Progenitor cell of endocrine pancreas (in vitro differentiated cells): ENCODE data around the gene RASGRP2. TPM values are rescaled to one million over a fixed set of nuclear protein-coding genes. Genes with fewer than 3 reads are reported as not detected.

Experiments
- DNase-seq: peaks from one replicate; pipeline ENCODE4 v3.0.0; 2021; ENCODE audit warnings: low spot score; ENCODE audit not compliant: unreplicated experiment
- H3K27ac Mint-ChIP-seq: 2 replicates; pipeline ENCODE4 v1.8.0; 2021; ENCODE audit warnings: mild to moderate bottlenecking, moderate library complexity, mixed read lengths
- H3K27me3 Mint-ChIP-seq: 2 replicates; pipeline ENCODE4 v1.8.0; 2021; ENCODE audit warnings: mixed read lengths
- H3K36me3 Mint-ChIP-seq: 2 replicates; pipeline ENCODE4 v1.8.0; 2022; ENCODE audit warnings: mixed read lengths; ENCODE audit not compliant: insufficient read depth
- H3K4me1 Mint-ChIP-seq: 2 replicates; pipeline ENCODE4 v1.8.0; 2021; ENCODE audit warnings: low read depth, mixed read lengths
- H3K4me3 Mint-ChIP-seq: 2 replicates; pipeline ENCODE4 v1.8.0; 2021; ENCODE audit warnings: low read depth, mild to moderate bottlenecking, moderate library complexity, mixed read lengths
- H3K9me3 Mint-ChIP-seq: 2 replicates; pipeline ENCODE4 v1.8.0; 2021; ENCODE audit warnings: low read depth, mixed read lengths
- total RNA-seq: library from RNA; stranded (reverse); gene quantifications from 2 replicates; pipeline ENCODE4 v1.2.1, GENCODE V29; 2021
- TF ChIP-seq, protein P1 (sequence below): fragments of 200-600 bp; sonication (generic); IDR thresholded peaks from one replicate; pipeline ENCODE4 v1.5.0; 2021; ENCODE audit warnings: antibody characterized with exemption, mild to moderate bottlenecking; ENCODE audit not compliant: unreplicated experiment

Gene RASGRP2
- total RNA-seq, 1 donor from 2014 or later: 0.53 TPM

DNA sequence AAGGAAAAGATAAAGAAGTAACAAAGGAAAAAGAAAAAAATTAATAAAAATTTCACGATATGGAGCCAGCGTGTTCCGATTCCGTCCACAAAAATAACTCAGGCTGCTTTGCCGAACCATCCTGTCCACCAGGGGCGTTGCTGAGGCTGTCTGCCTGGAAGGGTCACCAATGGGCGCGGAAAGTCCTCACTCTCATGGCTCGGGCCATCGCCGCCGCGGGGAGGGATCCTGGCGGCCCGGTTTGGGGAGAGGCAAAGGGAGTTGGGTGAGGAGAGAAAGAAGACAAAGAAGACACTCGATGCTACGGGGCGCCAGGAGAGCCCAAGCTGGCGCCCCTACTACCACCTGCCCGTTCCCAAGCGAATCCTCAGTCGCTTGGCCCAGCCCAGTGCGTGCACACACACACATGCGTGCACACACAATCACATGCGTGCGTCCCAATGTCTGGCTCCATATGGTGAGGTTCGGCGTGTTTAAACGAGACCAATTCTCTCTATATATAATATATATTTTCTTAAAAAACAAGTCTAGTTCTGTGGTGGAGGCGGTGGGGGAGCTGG, 21.4 kb upstream of the RASGRP2 start:
- H3K36me3 Mint-ChIP-seq: peaks cover 49% of the 10 kb centered on the region
- no peaks in the 10 kb centered on the region for H3K9me3 Mint-ChIP-seq
- H3K4me3 Mint-ChIP-seq: no peak overlapping the region
- no peaks in the 10 kb centered on the region for H3K27me3 Mint-ChIP-seq
- DNase-seq: no peak
- H3K27ac Mint-ChIP-seq: no peak overlapping the region
- TF ChIP-seq, protein P1, sequence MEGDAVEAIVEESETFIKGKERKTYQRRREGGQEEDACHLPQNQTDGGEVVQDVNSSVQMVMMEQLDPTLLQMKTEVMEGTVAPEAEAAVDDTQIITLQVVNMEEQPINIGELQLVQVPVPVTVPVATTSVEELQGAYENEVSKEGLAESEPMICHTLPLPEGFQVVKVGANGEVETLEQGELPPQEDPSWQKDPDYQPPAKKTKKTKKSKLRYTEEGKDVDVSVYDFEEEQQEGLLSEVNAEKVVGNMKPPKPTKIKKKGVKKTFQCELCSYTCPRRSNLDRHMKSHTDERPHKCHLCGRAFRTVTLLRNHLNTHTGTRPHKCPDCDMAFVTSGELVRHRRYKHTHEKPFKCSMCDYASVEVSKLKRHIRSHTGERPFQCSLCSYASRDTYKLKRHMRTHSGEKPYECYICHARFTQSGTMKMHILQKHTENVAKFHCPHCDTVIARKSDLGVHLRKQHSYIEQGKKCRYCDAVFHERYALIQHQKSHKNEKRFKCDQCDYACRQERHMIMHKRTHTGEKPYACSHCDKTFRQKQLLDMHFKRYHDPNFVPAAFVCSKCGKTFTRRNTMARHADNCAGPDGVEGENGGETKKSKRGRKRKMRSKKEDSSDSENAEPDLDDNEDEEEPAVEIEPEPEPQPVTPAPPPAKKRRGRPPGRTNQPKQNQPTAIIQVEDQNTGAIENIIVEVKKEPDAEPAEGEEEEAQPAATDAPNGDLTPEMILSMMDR: peak; percentile 27
- H3K4me1 Mint-ChIP-seq: peaks cover 26% of the 10 kb centered on the region

DNA sequence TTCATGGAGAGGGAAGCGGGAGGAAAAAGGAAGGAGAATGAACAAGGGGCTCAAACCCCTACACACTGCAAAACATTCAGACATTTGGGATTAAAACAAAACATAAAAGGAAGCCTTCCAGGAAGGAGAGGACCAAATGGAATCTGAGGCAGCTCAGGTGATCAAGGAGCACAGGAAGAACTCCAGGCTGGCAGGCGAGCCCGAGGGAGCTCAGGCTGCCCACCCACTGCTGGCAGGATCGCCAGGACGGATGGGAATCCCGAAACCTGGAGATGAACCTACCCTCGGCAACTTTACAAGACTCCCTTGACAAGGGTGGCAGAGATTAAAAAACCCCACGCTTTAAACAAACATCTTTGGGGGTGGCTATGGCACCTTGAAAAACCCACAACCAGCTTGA, 20.8 kb upstream of the RASGRP2 start:
- Mint-ChIP-seq H3K36me3 (peaks cover 47% of the 10 kb centered on the region), H3K4me1 (peaks cover 31% of the 10 kb centered on the region), H3K9me3 (no peaks in the 10 kb centered on the region), H3K27ac (peak overlapping the region; percentile 36), H3K4me3 (no peak overlapping the region), H3K27me3 (no peaks in the 10 kb centered on the region)
- TF ChIP-seq, protein P1: no peak
- no peak for DNase-seq

DNA sequence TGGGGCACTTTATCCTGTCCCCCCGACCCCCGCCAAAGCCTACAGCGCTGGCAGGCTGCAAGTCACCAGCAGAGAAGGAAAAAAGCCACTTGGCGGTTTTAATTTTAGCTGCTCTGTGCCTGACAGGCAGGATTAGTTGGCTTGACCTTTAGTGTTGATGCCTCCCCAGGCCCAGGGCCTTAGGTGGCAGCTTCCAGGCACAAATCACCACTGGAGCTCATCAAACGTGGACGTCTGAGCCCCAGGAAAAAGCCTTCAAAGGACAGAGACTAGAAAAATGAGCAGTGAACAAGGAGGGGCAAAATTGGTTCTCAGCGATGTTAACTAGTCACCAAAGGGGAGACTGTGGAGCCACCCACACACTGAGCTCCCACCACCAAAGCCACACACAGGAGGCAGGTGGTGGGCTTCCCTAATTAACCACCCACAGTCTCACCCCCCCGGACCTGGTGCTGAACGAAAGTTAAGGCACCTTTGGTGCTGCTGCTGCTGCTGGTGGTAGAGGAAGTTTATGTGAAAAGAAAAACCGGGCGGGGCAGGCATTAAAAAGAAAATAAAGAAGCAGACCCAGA, 20.2 kb upstream of the RASGRP2 start:
- Mint-ChIP-seq H3K4me1 (peaks cover 37% of the 10 kb centered on the region), H3K36me3 (peaks cover 41% of the 10 kb centered on the region), H3K27ac (peak overlapping the region; percentile 12), H3K27me3 (no peaks in the 10 kb centered on the region), H3K9me3 (no peaks in the 10 kb centered on the region), H3K4me3 (no peak overlapping the region)
- DNase-seq: no peak
- TF ChIP-seq, protein P1: no peak

DNA sequence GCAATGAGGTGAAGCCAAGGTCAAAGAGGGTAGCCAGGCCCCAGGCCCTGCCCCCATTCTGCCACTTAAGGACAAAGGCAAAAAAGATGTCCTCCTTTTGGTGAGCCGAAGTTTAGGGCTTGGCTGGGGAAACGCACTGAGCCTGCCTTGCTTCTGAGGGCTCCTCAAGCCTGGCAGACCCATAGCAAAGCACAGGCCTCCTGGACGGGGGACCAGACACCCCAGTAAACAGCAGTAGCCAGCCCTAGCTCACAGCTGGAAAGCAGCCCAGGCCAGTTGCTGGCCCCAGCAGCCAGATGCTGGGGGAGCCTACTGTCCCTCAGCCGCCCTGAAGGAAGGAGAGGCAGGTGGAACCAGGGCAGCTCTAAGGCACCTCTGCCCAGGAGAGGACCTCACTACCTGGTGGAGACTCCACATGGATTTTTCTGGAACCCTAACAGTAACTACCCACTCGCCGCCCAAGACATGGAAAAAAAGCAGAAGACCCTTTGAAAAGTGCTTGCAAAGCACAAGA, 19.6 kb upstream of the RASGRP2 start:
- H3K27ac Mint-ChIP-seq: peak overlapping the region; percentile 12
- DNase-seq: no peak
- peaks cover 38% of the 10 kb centered on the region for H3K36me3 Mint-ChIP-seq
- TF ChIP-seq, protein P1: no peak
- H3K27me3 Mint-ChIP-seq: no peaks in the 10 kb centered on the region
- H3K4me1 Mint-ChIP-seq: peaks cover 37% of the 10 kb centered on the region
- no peak overlapping the region for H3K4me3 Mint-ChIP-seq
- no peaks in the 10 kb centered on the region for H3K9me3 Mint-ChIP-seq

DNA sequence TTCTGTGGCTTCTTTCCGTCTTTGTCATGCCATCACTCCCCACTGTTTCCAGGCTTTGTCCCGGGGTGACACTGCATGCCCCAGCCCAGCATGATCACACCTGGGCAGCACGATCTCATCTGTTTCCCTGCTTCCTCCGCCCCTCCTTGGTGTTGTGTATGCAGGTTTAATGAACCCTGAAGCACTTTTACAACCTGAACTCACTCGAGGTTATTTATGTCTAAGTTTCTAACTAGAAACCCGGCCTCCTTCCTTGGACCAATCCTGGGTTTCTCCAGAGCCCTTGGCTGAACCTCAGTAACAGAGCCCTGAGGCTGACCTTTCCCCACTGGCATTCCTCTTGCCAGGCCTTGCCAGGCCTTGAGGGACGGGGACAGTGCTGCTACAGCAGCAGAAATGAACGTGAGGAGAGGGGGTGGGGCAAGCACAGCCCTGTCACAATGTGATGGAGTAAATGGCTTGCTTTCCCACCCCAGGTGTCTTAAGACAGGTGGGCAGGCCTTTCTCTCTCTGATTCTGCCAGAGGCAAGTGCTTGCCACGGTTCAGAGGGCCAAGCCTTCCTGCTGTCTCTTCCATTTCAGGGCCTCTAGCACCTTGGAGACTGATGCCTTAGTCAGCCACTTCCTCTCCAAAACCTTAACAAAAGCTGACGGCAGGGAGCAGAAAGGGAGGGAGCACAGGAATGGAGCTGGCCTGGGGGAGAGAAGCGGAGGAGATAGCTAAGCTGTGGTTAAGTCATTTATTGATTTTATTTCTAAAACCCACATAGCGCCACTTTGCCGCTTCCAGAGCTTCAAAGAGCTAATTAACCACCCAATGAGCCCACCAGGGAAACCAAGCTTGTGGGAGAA, 19.0 kb upstream of the RASGRP2 start:
- H3K36me3 Mint-ChIP-seq: peaks cover 32% of the 10 kb centered on the region
- peaks cover 37% of the 10 kb centered on the region for H3K4me1 Mint-ChIP-seq
- peak overlapping the region; percentile 19 for H3K27ac Mint-ChIP-seq
- TF ChIP-seq, protein P1: no peak
- DNase-seq: no peak
- no peaks in the 10 kb centered on the region for H3K27me3 Mint-ChIP-seq
- no peaks in the 10 kb centered on the region for H3K9me3 Mint-ChIP-seq
- no peak overlapping the region for H3K4me3 Mint-ChIP-seq
